NB4 (cell line): Measurements from ENCODE around the gene SYNE1.
A peak's percentile ranks its signal among the peaks of the same experiment; 100 is the strongest.

Source experiments
- DNase-seq: peaks from one replicate; pipeline ENCODE4 v3.0.0; 2010; ENCODE audit warnings: low read depth
- H3K4me3 ChIP-seq: one replicate; pipeline ENCODE4 v1.5.1; 2011; ENCODE audit warnings: mild to moderate bottlenecking, low read depth, low read length, moderate library complexity
- CTCF ChIP-seq: IDR thresholded peaks from one replicate; pipeline ENCODE4 v1.5.1; 2012; ENCODE audit warnings: low read depth, low read length
- MAX ChIP-seq: IDR thresholded peaks from 2 replicates; pipeline ENCODE4 v1.6.1; 2011; ENCODE audit warnings: low read depth, low read length
- MYC ChIP-seq: IDR thresholded peaks from 2 replicates; pipeline ENCODE4 v1.6.1; 2011; ENCODE audit warnings: low read depth, low read length
- POLR2A ChIP-seq: IDR thresholded peaks from 2 replicates; pipeline ENCODE4 v1.6.1; 2011; ENCODE audit warnings: mild to moderate bottlenecking; ENCODE audit not compliant: insufficient read length; ENCODE audit errors: extremely low read depth

The SYNE1 gene

DNA sequence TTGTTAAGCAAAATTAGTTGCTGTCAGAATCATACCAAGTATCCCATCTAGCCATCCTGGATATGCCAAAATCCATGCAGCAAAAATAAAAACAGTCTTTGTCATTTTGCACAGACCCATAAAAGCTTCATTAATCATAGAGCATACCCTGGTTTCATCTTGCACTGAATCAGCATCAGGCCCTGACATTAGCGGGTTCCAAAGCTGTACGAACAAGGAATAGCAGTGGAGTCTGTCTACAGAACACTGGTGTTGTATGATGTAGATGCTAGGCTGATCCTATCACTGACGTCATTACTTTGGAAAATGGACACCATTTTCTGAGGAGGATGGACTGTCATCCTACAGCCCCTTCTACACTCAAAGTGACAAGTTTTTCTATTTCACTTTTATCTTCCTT lies 514.1 kb downstream of the SYNE1 start:
- no peak for TF ChIP-seq MAX
- TF ChIP-seq CTCF, result no peak
- TF ChIP-seq POLR2A, result no peak
- TF ChIP-seq MYC, result no peak
- DNase-seq, result no peak
- no peak overlapping the region for H3K4me3 ChIP-seq

- DNase-seq, result no peak
- TF ChIP-seq MYC (no peak), CTCF (no peak), MAX (no peak), POLR2A (no peak)
Measured at GRCh38 chr6:152122434-152122833, 514.7 kb downstream of the SYNE1 start.

DNA sequence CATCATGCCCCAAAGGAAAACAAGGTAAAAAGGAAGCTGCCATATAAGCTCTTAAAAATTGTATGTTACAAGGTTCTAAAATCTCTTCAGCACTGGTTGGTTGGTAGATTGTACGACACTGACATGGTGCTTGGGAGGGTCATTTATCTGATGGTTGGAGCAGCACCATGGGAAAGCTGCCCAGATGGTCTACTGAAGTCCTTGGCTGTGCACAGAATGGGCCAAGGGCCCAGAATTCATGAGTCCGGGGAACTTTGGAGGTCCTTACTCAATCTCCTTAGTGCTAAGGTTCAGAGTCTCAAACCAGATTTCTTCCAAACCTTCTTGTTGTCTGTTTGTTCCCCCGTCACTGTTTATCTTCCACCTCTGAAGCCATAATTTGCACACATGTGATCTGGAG lies 515.3 kb downstream of the SYNE1 start:
- no peak overlapping the region for H3K4me3 ChIP-seq
- no peak for TF ChIP-seq MYC
- DNase-seq, result no peak

More at GRCh38 chr6:152122434-152122833, 514.7 kb downstream of the SYNE1 start:
- no peak overlapping the region for H3K4me3 ChIP-seq

DNA sequence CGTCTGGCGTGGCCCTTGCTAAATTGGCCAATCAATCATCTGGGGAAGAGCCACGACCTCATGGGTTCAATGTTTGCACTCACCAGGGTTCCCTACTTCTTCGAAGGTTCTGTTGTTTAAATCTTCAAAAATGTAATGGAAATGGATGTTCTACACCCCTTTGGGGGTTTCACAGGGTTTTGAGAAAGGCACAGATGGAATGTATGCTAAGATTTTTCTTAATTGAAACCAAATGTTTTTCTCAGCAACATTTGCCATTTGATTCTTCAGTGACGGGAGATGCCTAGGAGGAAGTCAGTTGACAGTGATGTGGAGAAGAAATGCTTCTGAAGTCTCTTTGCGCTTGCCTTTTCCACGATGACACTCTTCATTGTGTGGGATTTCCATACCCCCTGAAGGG lies 517.3 kb downstream of the SYNE1 start:
- DNase-seq, result no peak
- TF ChIP-seq MAX, result no peak
- no peak for TF ChIP-seq CTCF
- no peak for TF ChIP-seq POLR2A
- H3K4me3 ChIP-seq, result no peak overlapping the region

GRCh38 chr6:152118678-152119077 lies 518.5 kb downstream of the SYNE1 start:
- no peak for DNase-seq
- no peak for TF ChIP-seq POLR2A
- peak; percentile 5 for TF ChIP-seq CTCF
- H3K4me3 ChIP-seq, result no peak overlapping the region

DNA sequence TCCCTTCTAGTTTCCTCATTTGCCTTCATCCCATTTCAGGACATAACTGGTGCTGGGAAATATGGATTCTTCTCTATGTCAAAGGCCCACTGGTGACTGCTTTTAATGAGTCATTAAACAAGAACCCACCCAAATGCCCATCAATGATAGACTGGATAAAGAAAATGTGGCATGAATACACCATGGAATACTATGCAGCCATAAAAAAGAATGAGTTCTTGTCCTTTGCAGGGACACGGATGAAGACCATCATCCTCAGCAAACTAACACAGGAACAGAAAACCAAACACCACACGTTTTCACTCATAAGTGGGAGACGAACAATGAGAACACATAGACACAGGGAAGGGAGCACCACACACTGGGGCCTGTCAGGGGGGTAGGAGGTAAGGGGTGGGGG lies 518.9 kb downstream of the SYNE1 start:
- no peak for DNase-seq
- TF ChIP-seq MYC (no peak), CTCF (no peak), MAX (no peak), POLR2A (no peak)
- H3K4me3 ChIP-seq, result no peak overlapping the region
